ENCODE data around the gene B4GALT1. TPM values are rescaled to one million over a fixed set of nuclear protein-coding genes. Genes with fewer than 3 reads are reported as not detected.

The B4GALT1 gene
- total RNA-seq, 1 experiment from 2014 or later: 19.1 TPM

GRCh38 chr9:33153001-33153400, 14.1 kb downstream of the B4GALT1 start (continued):
- TF ChIP-seq STAT6 (CRISPR knock-in tag; conservative IDR thresholded peaks at IDR 0.05; ENCODE audit: low read depth): no peak

GRCh38 chr9:33151601-33152000, 15.5 kb downstream of the B4GALT1 start:
- Mint-ChIP-seq H3K36me3 (no peaks in the 10 kb centered on the region), H3K27me3 (ENCODE audit: low read depth) (no peaks in the 10 kb centered on the region), H3K4me3 (no peak overlapping the region), H3K27ac (no peak overlapping the region), H3K4me1 (peaks cover 12% of the 10 kb centered on the region), H3K9me3 (no peaks in the 10 kb centered on the region)
- CTCF ChIA-PET: interaction anchor here (0.7 kb wide), 1 partner anchor 75 kb away, joined by 3 read pairs; no protein-coding TSS in a partner anchor
- DNase-seq (ENCODE audit: low spot score) (no peak), ATAC-seq (no peak)
- no peak for TF ChIP-seq ZNF416 (CRISPR knock-in tag; IDR thresholded peaks at IDR 0.05)
- TF ChIP-seq ZNF263 (CRISPR knock-in tag; IDR thresholded peaks at IDR 0.05; ENCODE audit: low read depth): no peak
- TF ChIP-seq PRDM15 (CRISPR knock-in tag; IDR thresholded peaks at IDR 0.05): no peak
- no peak for TF ChIP-seq EMX1 (CRISPR knock-in tag; IDR thresholded peaks at IDR 0.05)
- TF ChIP-seq GRHL2 (CRISPR knock-in tag; IDR thresholded peaks at IDR 0.05; ENCODE audit: insufficient replicate concordance, severe bottlenecking): no peak
- TF ChIP-seq ZNF425 (CRISPR knock-in tag; conservative IDR thresholded peaks at IDR 0.05): no peak
- no peak for TF ChIP-seq MAX (CRISPR knock-in tag; IDR thresholded peaks at IDR 0.05)
- TF ChIP-seq CREB1 (CRISPR knock-in tag; IDR thresholded peaks at IDR 0.05): no peak
- POLR2A ChIA-PET: interaction anchor here (0.6 to 1.1 kb wide), 3 partner anchors 10 to 164 kb away, joined by 3 to 4 read pairs (median 3); no protein-coding TSS in a partner anchor

- CTCF ChIA-PET: interaction anchor here (0.7 to 0.8 kb wide), 2 partner anchors 20 to 75 kb away, joined by 3 to 4 read pairs; no protein-coding TSS in a partner anchor
- POLR2A ChIA-PET: interaction anchor here (1.1 kb wide), 1 partner anchor 22 kb away, joined by 3 read pairs; no protein-coding TSS in a partner anchor
- DNase-seq (ENCODE audit: low spot score): no peak
- Mint-ChIP-seq H3K9me3 (no peaks in the 10 kb centered on the region), H3K4me3 (no peak overlapping the region), H3K36me3 (no peaks in the 10 kb centered on the region), H3K4me1 (peaks cover 12% of the 10 kb centered on the region), H3K27ac (no peak overlapping the region), H3K27me3 (ENCODE audit: low read depth) (no peaks in the 10 kb centered on the region)
- ATAC-seq: no peak; the same call in 1 of the 2 replicates
- no peak for TF ChIP-seq ZNF512 (CRISPR knock-in tag; IDR thresholded peaks at IDR 0.05; ENCODE audit: borderline replicate concordance)
- no peak for TF ChIP-seq TCF7 (CRISPR knock-in tag; IDR thresholded peaks at IDR 0.05; ENCODE audit: low read depth)
- no peak for TF ChIP-seq TP53 (CRISPR knock-in tag; IDR thresholded peaks at IDR 0.05)
- no peak for TF ChIP-seq E2F4 (CRISPR knock-in tag; IDR thresholded peaks at IDR 0.05; ENCODE audit: borderline replicate concordance, low read depth)
- TF ChIP-seq AR (CRISPR knock-in tag; IDR thresholded peaks at IDR 0.05): no peak
Measured at GRCh38 chr9:33151007-33151557, 16.1 kb downstream of the B4GALT1 start.

Measured in WTC11 (cell line).